HG02678 (cell line): Measurements from ENCODE around the gene CLASP1.
"Not testable (repeated sequence)": the region's sequence is repeated elsewhere in the genome, so short reads cannot be mapped to it uniquely, and the experiment has no call there.

Source experiments
- ATAC-seq: cut with Tn5 transposase; IDR thresholded peaks from one replicate; pipeline ENCODE4 v1.9.1; 2021; ENCODE audit warnings: mild to moderate bottlenecking, moderate library complexity; ENCODE audit not compliant: unreplicated experiment

CLASP1 gene

GRCh38 chr2:121663434-121663833 lies 14.2 kb upstream of the CLASP1 start:
- ATAC-seq: no peak

GRCh38 chr2:121662656-121663055 lies 13.4 kb upstream of the CLASP1 start:
- no peak for ATAC-seq

DNA sequence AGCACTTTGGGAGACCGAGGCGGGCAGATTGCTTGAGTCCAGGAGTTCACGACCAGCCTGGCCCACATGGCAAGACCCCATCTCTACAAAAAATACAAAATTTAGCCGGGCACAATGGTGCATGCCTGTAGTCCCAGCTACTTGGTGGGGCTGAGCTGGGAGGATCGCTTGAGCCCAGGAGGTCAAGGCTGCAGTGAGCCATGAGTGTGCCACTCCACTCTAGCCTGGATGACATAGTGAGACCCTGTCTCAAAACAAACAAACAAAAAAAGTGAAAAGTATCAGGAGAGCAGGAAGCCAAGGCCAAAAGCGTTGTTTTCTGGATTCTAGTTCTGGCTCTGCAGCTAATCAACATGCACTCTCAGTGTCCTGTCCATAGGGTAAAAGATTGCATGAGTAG lies 10.7 kb upstream of the CLASP1 start:
- ATAC-seq: no peak

- ATAC-seq: not testable (repeated sequence)
Measured at GRCh38 chr2:121658393-121658792, 9.1 kb upstream of the CLASP1 start.

DNA sequence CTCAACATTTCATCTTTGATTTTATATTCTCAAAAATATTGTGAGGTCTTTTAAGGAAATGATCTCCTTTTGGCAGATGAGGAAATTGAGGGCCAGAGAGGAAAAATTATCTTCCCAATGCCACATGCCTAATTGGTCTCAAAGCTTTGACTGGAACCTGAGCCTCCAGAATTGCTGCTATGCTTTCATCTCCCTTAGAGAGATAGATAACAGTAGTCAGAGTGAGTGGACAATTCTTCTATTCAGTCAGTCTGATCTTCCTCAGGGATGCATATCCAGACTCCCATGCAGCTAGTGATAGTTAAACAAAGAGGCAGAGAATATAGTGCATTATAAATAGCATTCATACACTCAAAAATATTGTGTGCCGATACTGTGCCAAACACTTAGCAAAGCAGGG lies 3.8 kb upstream of the CLASP1 start:
- ATAC-seq: no peak

- ATAC-seq: no peak
Measured at GRCh38 chr2:121650315-121650930, 1.2 kb upstream of the CLASP1 start.

DNA sequence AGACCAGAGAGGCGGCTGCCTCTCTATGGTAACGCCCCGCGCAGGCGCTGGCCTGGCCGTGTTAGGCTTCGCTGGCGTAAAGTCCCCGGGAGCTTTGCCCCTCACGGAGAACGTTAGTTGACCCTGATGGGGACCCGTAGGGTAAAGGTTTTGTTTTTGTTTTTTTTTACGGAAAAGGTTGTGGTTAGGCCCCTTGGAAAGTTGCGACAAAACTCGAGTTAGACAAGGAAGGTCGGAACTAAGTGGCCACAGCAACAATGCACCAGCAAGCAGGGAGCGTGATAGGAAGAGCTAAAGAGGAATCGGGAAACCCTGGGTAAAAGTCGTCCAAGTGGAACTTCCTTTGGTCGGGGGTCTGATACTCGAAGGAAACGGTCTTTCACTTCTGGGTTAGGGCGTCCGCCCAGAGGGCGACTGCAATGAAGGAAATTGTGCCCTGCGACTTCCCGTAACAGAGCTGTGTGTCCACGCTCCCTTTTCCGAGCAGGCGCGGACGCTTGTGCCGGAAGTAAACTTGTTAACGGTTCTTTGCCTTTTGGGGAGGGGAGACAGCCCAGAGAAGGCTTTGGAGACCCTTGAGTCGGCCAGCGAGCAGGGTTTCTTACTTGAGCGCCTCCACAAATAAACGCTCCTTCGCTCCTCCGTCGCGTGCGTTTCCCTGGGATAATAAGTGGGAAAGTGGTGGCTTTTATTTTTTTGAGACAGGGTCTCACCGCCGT lies 493 bp upstream of the CLASP1 start:
- ATAC-seq: peak; percentile 91

GRCh38 chr2:121648206-121649148 lies 785 bp downstream of the CLASP1 start:
- peak; percentile 22 for ATAC-seq

GRCh38 chr2:121647396-121647795 lies 1.9 kb downstream of the CLASP1 start:
- no peak for ATAC-seq

DNA sequence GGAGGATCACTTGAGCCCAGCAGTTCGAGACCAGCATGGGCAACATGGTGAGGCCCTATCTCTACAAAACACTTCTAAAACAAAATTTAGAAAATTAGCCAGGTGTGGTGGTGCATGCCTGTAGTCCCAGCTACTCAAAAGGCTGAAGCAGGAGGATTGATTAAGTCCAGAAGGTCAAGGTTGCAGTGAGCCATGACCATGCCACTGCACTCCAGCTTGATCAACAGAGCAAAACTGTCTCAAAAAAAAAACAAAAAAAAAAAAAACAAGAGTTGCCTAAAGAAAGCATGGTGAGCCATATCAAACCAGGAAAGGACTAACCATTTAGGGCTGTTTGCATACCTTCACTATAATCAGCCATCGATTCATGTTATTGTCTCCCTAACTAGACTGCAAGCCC lies 4.5 kb downstream of the CLASP1 start:
- ATAC-seq: no peak

- ATAC-seq: no peak
Measured at GRCh38 chr2:121643877-121644276, 5.4 kb downstream of the CLASP1 start.

DNA sequence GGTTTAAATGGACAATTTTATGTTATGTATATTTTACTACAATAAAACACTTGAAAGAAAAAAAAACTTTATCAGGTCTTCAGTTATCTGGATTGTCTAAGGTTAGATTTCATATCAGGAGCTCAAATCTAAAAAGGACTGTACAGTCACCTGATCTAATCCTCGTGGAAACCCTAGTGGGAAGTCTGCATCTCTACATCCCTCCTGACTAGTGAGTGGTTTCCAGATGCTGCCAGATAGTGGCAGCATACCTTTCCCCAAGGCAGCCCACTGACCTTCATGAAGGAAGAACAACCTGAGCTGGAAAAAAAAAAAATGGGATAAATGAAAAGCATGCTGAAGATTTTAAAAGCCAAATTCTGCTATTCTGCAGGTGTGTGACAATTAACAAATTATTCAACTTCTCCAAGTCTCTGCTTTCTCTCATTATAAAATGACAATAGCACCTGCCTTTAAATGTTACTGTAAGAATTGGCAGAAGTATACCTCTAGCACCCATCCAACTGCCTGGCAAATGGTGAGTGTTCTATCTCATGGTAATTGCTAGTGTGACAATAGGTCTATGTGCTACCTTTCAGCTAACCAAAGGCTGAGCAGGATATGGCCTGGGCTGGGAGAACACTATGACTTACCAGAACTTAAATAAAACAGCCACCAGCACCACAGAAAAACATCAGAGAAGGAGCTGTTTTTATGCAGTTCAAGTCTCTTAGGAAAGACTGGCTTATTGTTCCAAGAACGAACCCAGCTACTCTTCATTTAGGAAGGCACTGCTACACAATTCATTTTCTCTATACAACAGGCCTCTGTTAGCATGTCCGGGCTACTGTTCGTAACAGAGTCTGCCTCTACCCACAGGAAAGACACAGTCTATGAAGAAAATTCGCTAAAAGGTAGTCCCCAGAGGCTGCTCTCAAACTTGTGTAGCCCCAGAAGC lies 8.6 kb downstream of the CLASP1 start:
- no peak for ATAC-seq

- not testable (repeated sequence) for ATAC-seq
Measured at GRCh38 chr2:121639846-121640245, 9.4 kb downstream of the CLASP1 start.

GRCh38 chr2:121638333-121638732 lies 10.9 kb downstream of the CLASP1 start:
- no peak for ATAC-seq

DNA sequence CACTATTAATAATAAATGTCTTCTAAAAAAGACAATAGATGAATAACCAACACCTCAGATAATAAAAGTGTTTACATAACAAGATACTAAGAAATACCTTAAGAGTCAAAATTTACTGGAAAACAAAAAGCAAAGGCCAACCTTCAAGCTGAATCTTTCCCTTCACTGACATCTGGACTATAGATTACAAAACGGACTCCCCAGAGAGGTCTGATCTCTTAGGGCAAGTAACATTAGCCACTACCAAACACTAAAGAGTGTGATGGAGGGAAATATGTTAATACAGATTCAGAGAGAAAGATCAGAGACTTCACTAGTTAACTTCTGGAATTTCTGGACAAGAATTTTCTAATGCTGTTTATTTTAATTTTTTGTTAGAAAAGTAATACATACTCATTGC lies 13.9 kb downstream of the CLASP1 start:
- no peak for ATAC-seq

DNA sequence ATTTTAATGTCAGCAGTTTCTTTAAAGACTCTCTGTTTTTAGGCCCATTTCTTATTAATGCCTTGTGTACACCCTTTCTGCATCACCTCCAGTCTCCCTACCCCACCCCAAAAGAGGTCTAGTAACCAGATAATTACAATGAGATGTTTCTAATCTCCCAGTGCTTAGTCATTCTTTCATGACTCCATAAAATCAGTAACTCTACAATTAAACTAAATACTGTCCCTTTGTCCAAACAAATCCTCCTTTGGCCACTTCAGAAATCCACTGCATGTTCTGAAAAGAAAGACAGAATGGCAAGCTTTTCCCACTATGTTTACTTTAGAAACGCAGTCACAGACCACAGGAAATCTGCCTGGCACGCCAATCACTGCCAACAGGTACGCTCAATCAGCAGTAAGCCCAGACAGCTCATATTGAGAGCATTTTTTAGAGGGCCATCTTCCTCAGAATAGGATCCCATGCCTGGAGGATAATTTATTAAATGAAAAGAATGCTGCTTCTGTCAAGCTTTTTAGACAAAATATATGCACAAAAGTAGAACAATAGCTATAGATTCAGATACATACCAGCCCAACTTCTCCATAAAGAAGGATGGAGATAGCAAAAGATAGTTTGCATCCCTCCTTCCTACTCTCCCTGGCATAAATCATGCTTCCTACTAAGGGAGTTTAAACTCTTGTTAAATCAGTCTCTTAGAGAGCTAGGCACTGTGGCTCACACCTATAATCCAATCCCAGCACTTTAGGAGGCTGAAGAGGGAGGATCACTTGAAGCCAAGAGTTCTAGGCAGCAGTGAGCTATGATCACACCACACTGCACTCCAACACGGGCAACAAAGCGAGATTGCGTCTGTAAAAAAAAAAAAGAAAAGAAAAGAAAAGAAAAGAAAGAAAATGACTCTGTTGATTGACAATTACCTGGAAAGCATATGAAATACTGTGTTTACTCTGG lies 14.6 kb downstream of the CLASP1 start:
- ATAC-seq: no peak

GRCh38 chr2:121633463-121633862 lies 15.8 kb downstream of the CLASP1 start:
- ATAC-seq: no peak

DNA sequence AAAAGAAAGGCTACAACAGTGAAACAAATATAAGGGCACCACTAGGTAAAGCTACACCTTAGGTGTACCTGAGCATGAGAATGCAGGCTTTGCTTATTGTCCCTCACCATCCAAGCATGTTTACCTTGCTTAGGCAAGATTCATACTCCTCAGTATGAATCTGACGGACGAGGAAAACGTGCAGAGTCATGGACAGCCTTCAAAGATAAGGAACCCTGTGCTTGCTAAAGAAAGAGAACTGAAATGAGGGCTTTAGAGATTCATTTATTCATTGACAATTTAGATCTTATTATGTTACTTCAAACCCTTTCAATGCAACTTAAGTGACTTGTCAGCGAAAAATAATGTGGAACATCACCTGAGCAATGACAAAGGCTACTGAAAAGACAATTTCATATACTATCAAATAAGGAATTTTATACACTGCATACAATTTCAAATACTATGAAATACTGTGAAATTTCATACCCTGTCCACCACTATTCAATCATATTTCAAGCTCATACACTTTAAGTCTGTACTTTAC lies 21.7 kb downstream of the CLASP1 start:
- no peak for ATAC-seq
